Measurements from ENCODE around the gene NR1H2.
"Not testable (repeated sequence)": the region's sequence is repeated elsewhere in the genome, so short reads cannot be mapped to it uniquely, and the experiment has no call there.

The NR1H2 gene

DNA sequence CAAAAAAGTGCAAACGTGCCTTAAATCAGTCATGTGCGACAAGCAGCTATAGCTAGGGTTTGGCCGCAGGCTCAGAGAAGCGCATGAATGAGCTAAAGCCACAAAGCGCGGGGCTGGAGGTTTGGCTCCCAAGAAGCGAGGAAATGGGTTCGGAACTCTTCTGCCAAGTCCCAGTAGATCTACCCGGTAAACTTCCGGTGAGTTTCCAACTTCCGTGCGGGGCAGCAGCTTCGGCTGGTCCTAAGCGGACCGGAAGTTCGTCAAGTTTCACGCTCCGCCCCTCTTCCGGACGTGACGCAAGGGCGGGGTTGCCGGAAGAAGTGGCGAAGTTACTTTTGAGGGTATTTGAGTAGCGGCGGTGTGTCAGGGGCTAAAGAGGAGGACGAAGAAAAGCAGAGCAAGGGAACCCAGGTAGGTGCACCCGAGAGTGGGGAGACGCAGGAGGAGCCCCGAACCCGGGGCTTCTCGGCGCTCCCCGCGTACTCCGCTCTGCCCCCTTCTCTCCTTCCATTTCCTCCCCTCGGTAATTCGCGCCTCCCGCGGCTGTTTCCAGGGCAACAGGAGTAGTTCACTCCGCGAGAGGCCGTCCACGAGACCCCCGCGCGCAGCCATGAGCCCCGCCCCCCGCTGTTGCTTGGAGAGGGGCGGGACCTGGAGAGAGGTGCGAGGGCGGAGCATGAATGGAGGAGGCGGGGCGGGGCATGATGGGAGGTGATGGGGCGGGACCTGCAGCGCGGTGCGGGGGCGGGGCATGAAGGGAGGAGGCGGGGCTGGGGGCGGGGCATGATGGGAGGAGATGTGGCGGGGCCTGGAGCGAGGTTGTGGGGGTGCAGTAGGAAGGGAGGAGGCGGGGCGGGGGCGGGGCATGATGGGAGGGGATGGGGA, at the start of gene NR1H2:
Gene NR1H2, plus strand, starts transcription at position 292 of the 885 bp plus-strand sequence. CDS start 1,149 bp downstream, outside the sequence.
- peak; percentile 96 for DNase-seq
- in situ Hi-C loops (cut with MboI; ENCODE audit: low pct_unique_long_range_greater_than_20kb, low sequenced_read_pairs), result no loop called here

DNA sequence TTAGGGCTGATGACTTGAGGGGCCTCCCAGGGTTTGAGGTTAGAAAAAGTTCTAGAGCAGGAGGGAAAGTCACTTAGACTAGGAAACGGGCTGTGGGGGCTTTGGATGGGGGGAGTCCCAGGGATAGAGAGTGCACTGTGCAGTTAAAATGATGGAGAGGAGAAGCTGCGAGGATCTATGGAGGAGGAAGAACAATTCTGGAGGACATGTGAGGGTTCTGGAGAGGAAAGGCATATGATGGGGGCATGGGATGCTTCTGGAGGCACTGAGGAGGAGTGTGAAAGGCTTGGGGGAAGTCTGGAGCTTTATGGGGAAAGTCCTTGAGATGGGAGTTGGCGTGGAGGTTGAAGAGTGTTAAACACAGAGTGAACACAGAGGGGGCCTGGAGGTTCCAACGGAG, 49.2 kb upstream of the NR1H2 start:
- no peak for DNase-seq
- in situ Hi-C loops (cut with MboI; ENCODE audit: low pct_unique_long_range_greater_than_20kb, low sequenced_read_pairs), result no loop called here

DNA sequence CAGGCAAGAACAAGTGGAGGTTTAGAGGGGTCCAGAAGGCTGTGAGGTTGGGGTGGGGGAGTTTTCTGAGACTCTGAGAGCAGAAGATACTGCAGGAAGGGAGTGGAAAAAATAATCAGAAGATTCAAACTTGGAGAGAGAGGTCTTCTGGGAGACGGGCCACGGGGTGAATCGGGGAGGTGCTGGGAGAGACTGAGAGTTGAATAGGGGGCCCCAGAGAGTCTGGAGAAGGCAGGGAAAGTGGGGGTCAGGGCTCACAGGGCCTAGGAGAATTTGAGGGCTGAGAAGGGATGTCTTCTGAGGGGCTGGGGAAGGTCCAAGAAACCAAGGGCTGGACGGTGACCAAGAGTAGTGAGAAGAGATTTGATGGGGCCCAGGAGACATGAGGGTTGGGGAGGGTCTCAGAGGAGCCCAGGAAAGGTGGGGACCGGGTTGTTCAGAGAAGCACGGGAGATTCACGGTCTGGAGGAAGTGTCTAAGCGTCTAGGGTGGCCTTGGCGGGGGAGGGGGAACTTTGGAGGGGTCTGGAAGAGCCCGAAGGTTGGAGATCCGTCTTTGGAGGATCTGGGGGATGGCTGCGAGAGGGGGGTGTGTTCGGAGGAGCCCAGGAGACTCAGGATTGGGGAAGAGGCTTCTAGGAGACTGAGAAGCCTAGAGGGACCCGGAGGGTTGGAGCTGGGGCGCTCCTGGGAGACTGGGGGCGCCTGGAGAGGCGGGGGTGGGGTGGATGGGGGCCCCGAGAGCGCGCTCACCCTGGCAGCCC, 48.6 kb upstream of the NR1H2 start:
- no peak for DNase-seq
- in situ Hi-C loops (cut with MboI; ENCODE audit: low pct_unique_long_range_greater_than_20kb, low sequenced_read_pairs), result no loop called here

DNA sequence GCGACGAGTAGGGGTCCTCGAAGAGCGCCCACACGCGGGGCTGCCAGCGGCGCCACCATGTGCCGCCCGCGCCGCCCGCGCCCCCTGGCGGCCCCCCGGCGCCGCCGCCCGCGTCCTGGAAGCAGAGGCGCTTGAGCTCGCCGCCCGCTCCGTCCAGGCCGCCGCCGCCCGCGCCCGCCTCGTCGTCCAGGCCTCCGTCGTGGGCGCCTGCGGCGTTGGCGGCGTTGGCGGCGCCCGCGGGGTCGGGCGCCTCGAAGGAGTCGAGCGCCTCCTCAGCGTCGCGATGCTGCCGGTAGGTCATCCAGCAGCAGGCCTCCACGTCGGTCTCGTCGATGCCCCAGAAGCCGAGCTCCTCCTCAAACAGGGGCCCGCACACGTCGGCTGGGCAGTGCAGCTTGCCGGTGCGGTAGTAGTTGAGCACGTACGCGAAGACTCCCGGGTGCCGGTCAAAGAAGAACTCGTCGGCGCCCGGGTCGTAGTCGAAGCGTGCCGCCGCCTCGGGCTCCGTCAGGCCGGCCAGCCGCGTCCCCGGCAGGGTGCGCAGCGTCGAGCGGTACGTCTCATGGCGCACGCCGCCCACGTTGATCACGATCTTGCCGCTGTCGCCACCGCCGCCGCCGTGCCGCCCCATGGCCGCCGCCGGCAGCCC, 47.9 kb upstream of the NR1H2 start:
- in situ Hi-C loops (cut with MboI; ENCODE audit: low pct_unique_long_range_greater_than_20kb, low sequenced_read_pairs), result no loop called here
- DNase-seq, result no peak

DNA sequence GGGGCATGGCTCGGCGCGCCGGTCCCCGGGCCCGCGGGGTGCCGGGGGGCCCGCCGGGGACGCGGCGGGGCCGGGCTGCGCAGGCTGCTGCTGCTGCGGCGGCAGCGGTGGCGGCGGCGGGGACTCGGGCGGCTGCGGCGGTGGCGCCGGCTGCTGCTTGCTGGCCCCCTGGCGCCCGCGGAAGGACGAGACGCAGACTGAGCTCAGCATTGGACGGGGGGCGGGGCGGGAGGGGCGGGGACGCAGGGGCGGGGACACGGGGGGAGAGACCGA, 47.4 kb upstream of the NR1H2 start:
- no peak for DNase-seq
- in situ Hi-C loops (cut with MboI; ENCODE audit: low pct_unique_long_range_greater_than_20kb, low sequenced_read_pairs), result no loop called here

DNA sequence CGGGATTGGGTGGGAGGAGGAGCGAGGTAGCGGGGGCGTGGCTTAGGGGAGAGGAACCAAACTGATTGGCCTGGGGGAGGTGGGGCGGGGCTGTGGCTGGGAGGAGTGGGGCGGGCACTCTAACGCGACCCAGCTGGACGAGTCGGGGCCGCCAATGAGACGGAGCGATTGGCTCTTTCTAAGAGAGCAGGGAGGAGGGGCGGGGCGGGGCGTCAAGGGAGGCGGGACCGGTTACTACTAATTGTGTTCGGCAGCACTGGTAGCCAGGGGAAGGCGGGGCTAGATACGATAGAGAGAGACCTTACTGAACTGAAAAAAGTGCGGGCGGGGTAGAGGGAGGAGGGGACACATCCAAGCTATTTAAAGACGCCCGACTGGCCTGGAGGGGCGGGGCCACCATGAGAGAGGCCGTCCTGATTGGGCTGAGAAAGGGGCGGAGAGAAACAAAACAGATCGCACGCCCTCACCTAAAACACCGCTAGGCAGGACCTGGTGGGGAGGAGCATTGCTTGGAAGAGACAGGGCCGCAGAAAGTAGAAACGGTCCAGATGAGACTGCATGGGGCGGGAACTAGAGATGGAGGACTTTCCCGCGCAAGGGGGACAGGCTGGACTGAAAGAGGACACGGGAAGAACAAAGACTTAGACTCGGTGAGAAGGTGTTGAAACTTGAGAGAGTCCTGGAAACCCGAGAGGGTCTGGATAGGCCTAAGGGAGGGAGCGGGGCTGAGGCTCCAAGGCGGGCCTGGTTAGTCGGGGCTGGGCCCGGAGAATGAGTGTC, 46.9 kb upstream of the NR1H2 start, which contains the start of gene KCNC3:
Gene KCNC3, minus strand, starts transcription at position 232 of the 780 bp plus-strand sequence. CDS start 295 bp downstream, outside the sequence.
- in situ Hi-C loops (cut with MboI; ENCODE audit: low pct_unique_long_range_greater_than_20kb, low sequenced_read_pairs), result no loop called here
- peak; percentile 99 for DNase-seq

DNA sequence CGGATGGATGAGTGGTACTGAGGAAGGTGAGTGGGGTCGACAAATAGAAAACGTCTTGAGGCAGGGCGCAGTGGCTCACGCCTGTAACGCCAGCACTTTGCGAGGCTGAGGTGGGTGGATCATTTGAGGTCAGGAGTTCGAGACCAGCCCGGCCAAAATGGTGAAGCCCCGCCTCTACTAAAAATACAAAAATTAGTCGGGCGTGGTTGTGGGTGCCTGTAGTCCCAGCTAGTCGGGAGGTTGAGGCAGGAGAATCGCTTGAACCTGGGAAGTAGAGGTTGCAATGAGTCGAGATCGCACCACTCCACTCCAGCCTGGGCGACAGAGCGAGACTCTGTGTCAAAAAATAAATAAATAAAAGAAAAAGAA, 46.3 kb upstream of the NR1H2 start:
- in situ Hi-C loops (cut with MboI; ENCODE audit: low pct_unique_long_range_greater_than_20kb, low sequenced_read_pairs); DNase-seq: not testable (repeated sequence)

DNA sequence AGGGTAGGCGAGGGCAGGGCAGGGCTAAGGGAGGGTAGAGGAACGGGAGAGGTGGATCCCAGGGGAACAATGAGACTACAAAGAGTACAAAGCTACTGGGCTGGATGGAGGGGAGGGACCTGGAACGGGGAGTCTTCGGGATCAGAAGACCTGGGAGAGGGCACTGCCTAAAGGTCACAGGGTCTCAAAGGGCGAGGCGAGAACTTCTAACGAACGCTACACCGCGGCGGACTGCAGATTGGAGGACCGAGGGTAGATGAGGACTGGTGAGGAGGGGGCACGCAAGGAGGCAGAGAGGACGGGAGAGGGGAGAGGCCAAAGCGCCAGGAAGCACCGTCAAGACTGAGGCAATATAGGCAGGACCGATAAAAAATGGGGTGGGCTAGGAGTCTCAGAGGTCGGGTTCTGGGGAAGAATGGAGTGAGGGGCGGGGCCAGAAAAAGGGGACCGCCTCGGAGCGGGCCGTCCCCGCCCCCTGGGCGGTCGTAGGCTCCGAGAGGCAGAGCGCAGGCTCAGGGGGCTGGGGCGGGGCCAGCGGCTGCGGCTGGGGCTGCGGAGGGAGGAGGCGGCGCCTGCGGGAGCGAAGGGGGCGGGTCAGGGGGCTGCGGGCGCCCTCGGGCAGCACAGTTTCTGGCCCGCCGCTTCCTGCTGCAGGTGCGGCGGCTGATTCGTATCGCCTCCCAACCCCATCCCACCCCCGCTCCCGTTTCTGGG, 45.7 kb upstream of the NR1H2 start:
- peak; percentile 78 for DNase-seq
- in situ Hi-C loops (cut with MboI; ENCODE audit: low pct_unique_long_range_greater_than_20kb, low sequenced_read_pairs), result no loop called here

DNA sequence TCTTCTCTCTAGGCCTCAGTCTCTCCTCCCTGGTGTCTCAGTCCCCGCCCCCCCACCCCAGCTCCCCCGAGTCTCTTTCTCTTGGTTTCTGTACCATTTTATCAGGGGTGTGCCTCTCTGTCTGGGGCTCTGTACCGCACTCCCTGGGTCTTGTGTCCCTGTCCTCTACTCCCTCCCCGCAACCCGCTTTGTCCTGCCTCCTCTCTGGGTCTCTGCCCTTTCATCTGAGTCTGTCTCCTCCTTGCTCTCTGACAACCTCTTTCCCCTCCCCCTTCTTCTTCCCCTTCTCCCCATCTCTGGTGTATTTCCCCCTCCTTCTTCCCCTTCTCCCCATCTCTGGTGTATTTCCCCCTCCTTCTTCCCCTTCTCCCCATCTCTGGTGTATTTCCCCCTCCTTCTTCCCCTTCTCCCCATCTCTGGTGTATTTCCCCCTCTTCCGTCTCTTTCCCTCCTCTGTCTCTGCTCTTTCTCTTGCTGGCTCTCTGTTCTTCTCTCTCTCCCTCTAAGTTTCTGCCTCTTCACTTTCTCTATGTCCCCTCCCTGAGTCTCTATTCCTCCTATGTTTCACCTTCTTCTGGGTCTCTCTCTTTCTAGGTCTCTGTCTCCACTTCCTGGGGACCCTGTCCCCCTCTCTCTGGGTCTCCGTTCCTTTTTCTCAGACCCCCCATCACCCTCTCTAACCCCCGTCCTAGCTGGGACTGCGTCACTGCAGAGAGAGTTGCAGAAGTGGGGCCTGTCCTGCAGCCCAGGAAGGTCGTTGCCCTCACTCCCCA, 44.9 kb upstream of the NR1H2 start:
- DNase-seq, result no peak
- in situ Hi-C loops (cut with MboI; ENCODE audit: low pct_unique_long_range_greater_than_20kb, low sequenced_read_pairs), result no loop called here

DNA sequence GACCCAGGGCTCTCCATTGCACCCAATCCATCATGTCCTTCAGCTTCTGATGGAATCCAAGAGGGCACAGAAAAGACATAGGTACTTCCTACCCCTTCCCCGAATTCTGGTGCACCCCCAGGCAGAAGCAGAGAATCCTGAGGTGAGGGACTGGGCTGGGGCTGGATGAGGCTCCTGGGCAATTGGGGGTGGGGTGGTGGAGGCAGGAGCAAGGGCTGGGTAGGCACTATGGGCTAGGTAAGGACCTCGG, 44.3 kb upstream of the NR1H2 start:
- DNase-seq, result no peak
- in situ Hi-C loops (cut with MboI; ENCODE audit: low pct_unique_long_range_greater_than_20kb, low sequenced_read_pairs), result no loop called here

DNA sequence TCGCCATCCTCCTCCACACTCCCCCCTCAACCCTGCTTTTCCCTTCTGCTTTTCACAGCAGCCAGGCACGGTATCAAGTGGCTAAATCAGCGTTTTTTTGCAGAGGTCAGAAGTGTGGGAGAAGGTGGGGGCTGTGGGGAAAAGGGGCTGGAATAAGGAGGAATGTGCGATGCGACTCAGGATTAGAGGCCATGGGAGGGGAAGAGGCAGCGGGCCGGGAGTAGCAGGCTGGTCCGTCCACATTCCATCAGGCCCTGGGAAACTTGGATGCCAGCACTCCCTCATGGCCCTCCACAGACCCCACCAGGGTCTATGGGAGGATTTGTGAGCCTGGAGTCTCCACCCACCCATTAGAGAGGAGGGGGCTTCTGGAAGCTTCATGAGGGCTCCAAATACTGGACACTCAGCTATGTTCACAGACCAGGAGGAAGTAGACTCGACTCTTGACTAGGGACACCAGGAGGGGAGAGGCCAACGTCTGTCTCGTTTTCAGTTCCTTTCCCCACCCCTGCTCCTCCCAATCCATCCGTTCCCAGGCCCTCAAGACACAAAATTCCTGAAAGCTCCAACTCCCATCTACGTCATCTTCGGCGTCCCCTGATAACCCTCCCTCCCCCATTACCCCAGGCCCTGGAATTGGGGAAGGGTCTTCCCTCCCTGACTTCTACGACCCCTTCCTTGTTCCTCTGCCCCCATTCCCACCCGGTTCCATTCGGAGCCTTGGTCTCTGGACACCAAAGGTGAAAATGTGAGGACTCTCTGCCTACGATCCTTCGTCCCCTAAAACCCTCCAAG, 43.8 kb upstream of the NR1H2 start:
- no peak for DNase-seq
- in situ Hi-C loops (cut with MboI; ENCODE audit: low pct_unique_long_range_greater_than_20kb, low sequenced_read_pairs), result no loop called here

DNA sequence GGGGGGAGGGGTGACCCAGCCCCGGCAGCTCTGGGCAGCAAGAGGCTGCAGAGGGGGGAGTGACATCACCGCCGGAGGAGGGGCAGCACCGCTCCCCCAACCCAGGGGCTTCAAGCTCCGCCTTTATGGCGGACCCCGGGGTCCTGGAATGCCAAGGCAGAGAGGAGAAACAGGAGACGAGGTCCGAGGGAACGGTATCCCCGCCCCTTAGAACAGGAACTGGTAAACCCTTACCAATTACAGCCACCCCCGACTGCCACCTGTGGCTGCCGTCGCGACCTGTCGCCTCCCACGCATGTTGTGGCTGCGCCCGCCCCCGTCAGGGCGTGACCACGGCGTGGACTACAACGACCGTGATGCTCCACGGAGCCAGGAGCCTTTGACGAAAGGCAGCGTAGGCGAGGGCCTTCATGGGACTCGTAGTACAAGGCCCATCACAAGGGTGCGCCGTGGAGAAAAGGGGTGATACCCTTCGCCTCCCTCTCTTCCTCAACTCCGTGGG, 43.0 kb upstream of the NR1H2 start:
- in situ Hi-C loops (cut with MboI; ENCODE audit: low pct_unique_long_range_greater_than_20kb, low sequenced_read_pairs), result no loop called here
- peak; percentile 87 for DNase-seq

DNA sequence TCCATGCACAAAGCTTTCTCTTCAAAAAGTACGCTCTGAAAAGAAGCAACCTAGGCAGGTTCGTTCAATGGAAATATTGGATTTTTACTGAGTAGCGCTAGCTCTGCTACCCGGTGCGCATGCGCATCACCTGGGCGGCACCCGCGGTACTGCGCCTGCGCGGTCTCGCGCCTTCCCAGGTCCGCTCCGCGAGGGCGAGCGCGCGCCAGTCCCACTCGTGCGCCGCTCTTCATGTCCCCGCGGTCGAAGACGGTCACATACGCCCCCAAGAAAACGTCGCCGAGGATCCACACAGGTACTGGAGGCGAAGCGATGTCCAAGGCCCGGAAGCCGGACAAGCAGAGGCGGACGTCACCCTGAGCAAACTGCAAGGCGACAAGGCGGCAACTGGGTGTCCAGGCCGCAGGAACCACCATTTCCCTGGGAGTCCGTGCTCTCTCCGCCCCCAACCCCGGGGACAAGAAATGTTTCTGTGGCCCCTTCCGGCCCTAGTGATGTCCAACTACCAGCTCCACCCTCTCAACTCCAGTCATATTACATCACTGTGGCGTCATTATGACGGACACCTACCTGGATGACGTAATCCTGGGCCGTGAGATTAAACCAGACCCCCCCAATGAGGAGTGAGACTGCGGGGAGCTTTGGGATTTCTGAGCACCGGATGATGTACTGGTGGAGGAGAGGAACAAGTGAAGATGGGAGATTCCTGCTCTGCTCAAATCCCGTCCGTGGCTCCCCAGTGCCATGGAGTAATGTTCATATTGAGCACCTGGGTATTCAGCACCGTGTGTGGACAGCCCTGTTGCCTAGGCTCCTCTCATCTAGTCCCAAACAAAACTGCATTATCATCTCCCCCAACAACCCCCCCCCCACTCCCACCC, 42.3 kb upstream of the NR1H2 start:
- in situ Hi-C loops (cut with MboI; ENCODE audit: low pct_unique_long_range_greater_than_20kb, low sequenced_read_pairs), result no loop called here
- DNase-seq, result no peak

DNA sequence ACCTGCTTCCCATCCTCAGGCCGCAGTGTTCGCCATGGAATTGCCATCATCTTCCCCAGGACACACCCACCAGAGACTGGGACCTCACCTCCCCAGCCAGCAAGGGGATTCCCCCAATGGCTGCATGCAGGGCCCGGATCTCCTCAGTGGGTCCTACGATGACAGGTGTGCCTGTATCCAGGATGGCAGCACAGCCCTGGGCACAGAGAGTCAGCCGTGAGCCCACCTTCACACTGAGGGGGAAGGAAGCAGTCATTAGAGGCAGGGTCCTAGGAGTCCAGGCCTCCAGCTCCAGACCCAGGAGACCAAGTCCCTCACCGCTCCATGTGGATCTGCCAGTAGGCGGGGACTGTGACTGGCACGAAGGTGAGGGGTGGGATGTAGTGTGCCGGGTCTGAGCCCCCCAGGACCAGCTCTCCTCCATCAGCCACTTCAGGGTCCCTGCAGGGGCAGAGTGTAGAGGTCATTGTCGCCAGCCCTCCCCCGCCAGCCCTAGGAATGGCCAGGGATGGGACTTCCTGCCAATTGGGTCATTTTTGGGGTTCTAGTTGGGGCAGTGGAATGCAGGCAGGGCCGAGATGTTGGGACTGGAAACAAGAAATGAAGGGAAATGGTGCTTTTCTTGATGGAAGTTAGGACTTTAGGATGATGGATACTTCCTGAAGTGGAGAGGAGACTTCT, 41.4 kb upstream of the NR1H2 start:
- in situ Hi-C loops (cut with MboI; ENCODE audit: low pct_unique_long_range_greater_than_20kb, low sequenced_read_pairs), result no loop called here
- DNase-seq, result no peak

DNA sequence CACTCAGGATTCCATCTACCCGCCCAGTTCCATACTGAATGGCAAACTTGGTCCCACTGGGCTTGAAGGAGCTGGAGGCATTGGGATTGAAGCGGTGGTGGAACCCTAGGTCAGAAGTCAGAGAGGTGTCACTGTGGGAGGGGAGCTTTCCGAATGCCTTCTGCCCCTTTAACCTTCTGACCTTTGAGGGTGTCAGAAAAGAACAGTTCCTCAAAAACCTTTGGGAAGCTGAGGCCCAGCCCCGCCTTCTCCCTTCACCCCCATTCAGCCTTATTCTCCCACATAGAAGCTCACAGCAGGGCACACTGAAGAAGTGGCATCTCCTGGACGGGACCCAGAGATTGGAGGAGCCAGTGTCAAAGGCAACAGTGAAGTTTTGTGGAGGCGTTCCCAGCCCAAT, 39.2 kb upstream of the NR1H2 start:
- in situ Hi-C loops (cut with MboI; ENCODE audit: low pct_unique_long_range_greater_than_20kb, low sequenced_read_pairs); DNase-seq: not testable (repeated sequence)

DNA sequence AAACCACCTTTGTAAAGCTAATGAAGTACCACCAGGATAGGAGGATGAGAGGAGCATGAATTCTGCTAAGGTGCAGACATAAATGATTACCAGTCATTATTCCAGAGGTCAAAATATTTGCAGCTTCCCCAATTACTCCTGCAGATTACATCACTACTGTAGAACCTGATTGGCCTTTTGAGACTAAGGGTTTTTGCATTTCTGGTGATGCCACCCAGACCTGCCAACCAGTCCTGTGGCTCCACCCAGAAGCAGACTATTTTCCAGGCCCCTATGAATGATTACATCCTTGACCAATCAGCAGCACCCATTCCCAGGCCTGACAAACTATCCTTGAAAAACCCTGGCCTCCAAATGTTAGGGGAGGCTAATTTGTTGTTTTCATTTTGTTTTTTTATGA, 35.9 kb upstream of the NR1H2 start:
- no peak for DNase-seq
- in situ Hi-C loops (cut with MboI; ENCODE audit: low pct_unique_long_range_greater_than_20kb, low sequenced_read_pairs), result no loop called here
